ENCODE results near the gene BTN2A1.
"Not testable (repeated sequence)": the region's sequence is repeated elsewhere in the genome, so short reads cannot be mapped to it uniquely, and the experiment has no call there.

The BTN2A1 gene

GRCh38 chr6:26500102-26500501 lies 42.3 kb downstream of the BTN2A1 start, which contains the start of gene BTN1A1:
Gene BTN1A1 (plus strand): TSS chr6:26500303. CDS start chr6:26501287, 984 bp downstream.
- no peak for DNase-seq

GRCh38 chr6:26501482-26501986 lies 43.8 kb downstream of the BTN2A1 start:
- peak; percentile 42 for DNase-seq

GRCh38 chr6:26502165-26502564 lies 44.4 kb downstream of the BTN2A1 start:
- no peak for DNase-seq

- no peak for DNase-seq
These were observed 44.9 kb downstream of the BTN2A1 start for GRCh38 chr6:26502626-26503025.

- no peak for DNase-seq
These were observed 49.9 kb downstream of the BTN2A1 start for GRCh38 chr6:26507658-26508057.

GRCh38 chr6:26511033-26511432 lies 53.3 kb downstream of the BTN2A1 start:
- DNase-seq: not testable (repeated sequence)

GRCh38 chr6:26514984-26515383 lies 57.2 kb downstream of the BTN2A1 start:
- DNase-seq: no peak

- DNase-seq: no peak
These were observed 59.0 kb downstream of the BTN2A1 start for GRCh38 chr6:26516481-26517427.

Data from CD4-positive, alpha-beta T cell treated with Interleukin-10 for 1 hour (primary cell).